Measurements from ENCODE around the gene SERINC2. TPM values are rescaled to one million over a fixed set of nuclear protein-coding genes. Genes with fewer than 3 reads are reported as not detected.
"Not testable (repeated sequence)": the region's sequence is repeated elsewhere in the genome, so short reads cannot be mapped to it uniquely, and the experiment has no call there.

SERINC2 gene
- total RNA-seq, 1 donor from 2014 or later, result 12.1 TPM

DNA sequence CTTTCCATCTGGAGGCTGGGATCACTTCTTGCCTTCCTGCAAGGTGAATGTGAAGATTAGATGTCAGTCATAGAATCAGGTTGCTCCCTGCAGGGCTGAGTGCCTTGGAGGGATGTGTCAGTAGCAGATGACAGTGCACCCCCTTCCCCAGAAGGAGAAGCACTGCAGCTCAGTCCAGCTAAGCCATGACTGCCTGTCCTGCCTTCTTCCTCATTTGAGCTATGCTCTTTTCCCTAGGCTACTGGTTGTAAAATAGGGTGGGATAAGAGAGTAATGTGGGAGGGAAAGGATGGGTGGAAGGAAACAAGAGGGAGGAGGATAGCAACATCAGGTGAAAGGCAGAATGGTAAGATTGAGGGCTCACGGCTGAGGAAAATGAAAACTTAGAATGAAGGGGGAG lies 29.0 kb upstream of the SERINC2 start:
- no peak for DNase-seq

DNA sequence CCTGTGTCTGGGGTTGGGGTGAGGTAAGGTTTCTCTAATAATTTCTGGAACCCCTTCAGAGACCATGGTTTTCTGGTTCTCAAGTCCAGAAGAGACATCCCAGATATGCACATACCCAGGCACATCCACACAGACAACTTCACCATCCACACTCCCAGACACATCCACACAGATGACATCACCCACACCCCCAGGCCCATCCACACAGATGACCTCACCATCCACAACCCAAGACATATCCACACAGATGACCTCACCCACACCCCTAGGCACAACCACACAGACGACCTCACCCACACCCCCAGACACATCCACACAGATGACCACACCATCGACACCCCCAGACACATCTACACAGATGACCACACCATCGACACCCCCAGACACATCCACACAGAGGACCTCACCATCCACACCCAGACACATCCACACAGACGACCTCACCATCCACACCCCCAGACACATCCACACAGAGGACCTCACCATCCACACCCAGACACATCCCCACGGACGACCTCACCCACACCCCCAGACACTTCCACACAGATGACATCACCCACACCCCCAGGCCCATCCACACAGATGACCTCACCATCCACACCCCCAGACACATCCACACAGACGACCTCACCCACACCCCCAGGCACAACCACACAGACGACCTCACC lies 26.3 kb upstream of the SERINC2 start:
- DNase-seq, result not testable (repeated sequence)

DNA sequence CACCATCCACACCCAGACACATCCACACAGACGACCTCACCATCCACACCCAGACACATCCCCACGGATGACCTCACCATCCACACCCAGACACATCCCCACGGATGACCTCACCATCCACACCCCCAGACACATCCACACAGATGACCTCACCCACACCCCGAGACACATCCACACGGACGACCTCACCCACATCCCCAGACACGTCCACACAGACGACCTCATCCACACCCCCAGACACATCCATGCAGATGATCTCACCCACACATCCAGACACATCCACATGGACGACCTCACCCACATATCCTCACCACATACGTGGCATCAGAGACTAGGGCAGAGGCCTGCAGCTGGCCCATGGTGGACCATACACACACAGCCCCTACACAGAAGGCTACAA lies 25.4 kb upstream of the SERINC2 start:
- DNase-seq, result no peak

DNA sequence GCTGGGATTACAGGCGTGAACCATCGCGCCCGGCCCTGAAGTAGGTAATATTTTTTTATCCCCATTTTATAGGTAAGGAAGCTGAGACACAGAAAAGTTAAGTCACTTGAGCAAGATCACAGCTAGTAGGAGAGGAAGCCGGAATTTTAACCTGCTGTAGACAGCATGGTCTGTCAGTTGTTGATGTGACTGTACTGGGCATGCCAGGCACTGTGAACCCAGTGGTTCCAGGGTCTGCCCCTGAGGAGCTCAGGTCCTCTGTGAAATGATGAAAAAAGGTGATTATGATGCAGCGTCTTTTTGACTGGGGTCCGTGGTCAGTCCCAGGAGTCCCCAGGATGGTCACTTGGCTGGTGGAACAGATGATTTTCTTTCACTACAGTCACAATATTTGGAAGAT lies 23.4 kb upstream of the SERINC2 start:
- no peak for DNase-seq

DNA sequence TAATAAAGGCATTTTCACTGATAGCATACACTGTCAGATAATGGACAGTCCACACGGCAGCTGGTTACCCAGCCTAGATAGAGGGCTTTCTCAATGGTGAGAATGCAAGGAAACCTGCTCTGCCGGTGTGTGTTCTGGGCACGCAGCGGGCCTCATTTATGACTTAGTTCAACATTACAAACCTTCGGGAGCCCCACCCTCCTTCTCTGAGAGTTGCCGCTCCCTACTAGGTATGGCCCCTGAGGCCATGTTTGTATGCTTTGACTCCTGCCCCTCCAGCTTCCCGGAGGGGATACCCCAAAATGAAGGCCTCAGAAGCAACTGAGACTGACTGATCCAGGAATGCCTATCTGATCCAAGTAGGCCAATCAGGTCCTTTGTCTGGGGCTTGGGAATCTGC lies 22.9 kb upstream of the SERINC2 start:
- peak; percentile 48 for DNase-seq

DNA sequence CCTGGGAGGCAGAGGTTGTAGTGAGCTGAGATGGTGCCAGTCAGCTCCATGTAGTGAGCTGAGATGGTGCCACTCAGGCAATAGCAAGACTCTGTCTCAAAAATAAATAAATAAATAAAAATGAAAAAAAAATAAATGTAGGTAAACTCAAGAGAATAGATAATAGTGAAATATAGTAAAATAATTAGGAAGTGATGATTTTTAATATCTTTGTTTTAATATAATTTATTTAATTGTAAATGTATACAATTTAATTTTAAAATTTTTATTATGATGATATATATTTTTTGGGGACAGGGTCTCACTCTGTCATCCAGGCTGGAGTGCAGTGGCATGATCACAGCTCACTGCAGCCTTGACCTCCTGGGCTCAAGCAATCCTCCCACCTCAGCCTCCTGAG lies 19.6 kb upstream of the SERINC2 start:
- no peak for DNase-seq

DNA sequence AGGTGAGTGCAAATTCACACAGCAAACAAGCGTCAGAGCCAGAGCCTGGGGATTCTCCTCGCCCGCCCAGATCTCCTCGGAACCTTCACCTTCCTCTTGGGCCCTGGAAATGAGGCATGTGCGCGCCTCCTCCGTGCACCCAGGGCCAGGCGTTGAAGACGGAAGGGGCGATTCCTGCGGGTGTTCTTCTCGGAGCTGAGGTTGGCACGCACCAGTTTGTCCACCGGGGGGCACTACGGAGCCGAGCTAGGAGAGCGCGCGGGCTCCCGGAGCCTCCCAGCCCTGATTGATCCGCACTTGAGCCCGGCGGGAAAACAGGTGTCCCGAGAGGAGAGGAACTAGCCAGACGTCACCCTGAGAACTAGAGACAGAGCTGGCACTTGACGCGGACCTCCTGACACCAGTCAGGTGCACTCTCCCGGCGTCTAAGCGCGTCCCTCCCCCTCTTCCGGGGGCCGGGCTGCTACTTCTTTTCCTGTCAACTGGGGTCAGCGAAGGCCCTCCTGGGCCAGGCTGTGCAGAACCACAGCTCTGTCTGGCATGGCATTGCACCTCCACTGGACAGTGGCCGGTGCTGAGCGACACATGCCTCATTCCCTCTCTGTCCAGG lies 18.3 kb upstream of the SERINC2 start:
- DNase-seq, result peak; percentile 95

DNA sequence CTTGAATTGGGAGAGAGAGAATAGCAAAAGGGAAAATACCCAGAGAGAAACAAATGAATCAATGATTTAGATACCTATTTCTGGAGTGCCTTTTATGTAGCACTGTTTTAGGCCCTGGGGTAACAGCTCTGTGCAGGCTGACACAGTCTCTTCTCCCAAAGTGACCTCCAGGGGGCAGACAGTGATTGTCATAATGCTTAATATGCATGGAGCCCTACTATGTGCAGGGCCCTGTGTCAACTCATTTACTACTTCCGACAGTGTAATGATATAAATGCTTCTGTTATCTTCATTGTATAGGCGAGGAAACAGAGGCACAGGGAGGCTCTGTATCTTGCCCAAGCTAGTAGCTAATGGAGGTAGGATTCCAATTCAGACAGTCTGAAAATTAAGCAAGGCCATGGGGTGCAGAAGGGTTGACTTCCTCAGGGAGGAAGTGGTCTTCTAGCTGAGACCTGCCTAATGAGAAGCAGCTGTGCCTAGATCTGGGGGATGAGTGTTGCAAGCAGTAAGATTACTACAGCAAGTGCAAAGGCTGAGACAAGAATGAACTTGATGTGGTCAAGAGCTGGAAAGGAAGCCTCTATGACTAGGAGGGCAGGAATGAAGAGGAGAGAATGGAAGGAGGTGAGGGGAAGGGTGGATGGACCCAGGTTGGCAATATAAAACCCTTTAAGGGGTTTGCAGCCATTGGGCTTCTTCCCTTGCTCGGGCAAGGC lies 16.2 kb upstream of the SERINC2 start:
- no peak for DNase-seq

DNA sequence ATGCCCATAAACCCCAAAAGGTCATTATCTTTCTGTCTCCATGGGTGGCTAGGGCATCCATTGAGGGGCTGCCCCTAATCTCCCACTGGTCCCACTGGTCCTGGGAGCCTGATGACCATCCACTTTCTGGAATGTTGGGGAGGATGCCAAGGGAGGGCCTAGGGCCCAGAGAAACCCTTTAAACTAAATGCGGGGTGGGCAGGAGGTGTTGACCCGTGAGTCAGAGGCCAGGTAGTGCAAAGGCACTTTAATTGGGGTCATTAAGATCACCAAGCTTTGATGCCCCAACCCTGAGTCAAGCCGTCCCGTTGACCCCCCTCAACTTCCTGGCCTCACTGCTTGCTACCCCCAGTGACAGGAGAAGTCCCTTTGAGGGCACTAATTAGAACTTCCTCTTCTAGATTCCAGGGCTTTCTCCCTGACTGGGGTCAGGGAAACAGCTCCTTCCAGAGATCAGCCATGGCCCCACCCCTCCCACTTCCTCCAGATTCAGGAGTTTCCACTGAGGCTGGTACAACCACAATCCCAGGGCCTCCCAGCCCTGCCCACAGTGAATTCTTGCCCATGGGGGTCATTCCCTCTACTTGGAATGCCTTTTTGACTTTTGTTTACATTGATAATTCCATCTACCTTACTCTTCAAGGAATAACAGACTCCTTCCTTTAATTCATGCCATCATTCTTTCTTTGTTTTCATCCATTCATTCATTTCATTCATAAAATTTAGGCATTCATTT lies 15.5 kb upstream of the SERINC2 start:
- DNase-seq, result no peak

DNA sequence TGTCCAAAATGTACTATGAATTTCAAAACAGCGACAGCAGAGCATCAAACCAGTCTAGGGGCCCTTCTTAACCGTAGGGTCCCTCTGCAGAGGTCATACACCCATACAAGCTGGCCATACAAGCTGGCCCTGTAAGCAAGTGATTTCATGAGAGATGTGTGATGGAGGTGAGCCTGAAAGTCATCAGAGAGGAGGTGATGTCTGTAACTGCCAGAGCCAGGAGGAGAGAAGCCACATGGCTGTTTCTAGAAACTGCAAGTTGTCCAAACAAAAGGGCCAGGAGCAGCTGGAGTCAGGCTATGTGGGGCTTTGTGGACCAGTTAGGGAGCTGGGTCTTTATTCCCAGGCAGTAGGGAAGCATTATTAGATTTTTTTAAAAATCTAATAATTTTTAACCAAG lies 14.8 kb upstream of the SERINC2 start:
- DNase-seq, result no peak

DNA sequence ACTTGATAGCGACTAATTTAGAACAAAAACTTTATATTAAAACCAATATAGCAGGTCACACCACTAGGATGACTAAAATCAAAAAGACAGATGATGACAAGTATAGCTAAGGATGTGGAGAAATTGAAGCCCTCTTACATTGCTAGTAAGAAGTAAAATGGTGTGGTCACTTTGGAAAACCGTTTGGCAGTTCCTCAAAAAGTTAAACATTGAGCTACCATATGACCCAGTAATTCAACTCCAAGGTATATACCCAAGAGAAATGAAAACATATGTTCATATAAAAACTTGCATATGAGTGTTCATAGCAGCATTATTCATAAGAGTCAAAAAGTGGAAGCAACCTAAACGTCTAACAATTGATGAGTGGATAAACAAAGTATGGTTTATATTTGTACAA lies 13.0 kb upstream of the SERINC2 start:
- no peak for DNase-seq

DNA sequence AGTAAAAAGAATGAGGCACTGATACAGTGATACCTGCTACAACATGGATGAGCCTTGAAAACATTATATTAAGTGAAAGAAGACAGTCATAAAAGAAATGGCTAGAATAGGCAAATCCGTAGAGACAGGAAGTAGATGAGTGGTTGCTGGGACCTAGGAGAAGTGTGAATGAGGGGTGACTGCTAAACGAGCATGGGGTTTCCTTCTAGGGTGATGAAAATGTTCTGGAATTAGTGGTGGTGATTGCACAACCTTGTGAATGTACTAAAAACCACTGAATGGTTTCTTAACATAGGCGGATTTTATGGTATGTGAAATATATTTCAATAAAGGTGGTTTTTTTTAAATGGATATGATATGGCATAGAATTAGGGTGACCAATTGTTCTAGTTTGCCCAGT lies 12.6 kb upstream of the SERINC2 start:
- no peak for DNase-seq

DNA sequence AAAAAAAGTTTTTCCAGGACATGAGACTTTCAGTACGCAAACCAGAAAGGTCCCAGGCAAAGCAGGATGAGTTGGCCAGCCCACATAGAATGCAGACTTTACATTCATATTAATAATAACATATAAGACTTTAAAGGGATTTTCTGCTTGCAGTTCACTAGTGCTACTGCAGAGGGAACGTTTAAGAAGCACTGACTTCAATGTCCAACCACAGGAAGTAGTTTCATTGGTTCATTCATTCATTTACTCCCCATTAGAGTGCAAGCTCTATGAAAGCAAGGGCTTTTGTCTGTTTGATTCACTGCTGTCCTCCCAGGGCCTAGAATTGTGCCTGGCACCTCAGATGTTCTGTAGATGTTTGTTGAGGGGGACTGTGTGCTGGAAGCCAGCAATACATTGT lies 11.8 kb upstream of the SERINC2 start:
- DNase-seq, result no peak

DNA sequence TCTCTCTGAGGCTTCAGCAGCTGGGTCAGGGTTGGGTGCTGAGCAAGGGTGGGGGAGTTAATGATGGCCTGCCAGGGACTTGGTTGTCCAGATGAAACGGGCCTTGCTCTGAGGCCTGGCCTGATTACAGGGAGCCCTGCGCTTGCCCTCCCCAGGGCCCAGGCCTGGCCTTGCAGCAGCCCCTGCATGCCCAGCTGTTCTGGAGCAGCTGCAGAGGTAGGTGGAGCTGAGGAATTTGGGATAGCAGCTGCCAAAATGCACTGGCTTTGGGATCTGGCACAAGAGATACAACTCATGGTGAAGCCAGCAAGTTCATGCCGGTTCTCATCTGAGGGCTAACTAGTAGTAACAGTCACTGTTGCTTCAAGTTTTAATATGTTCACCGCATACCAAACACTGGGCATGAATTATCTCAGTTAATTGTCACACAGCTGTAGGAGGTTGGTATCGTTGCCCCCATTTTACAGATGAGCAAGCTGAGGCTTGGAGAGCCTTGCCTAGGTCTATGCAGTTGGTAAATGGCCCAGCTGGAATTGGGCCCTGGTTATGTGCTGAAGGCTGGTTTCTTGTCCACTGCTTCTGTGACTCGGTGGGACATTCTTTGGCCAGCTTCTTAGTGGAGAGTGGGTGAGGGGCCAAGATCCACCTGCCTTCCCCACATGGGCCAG lies 7.3 kb upstream of the SERINC2 start:
- peak; percentile 93 for DNase-seq

DNA sequence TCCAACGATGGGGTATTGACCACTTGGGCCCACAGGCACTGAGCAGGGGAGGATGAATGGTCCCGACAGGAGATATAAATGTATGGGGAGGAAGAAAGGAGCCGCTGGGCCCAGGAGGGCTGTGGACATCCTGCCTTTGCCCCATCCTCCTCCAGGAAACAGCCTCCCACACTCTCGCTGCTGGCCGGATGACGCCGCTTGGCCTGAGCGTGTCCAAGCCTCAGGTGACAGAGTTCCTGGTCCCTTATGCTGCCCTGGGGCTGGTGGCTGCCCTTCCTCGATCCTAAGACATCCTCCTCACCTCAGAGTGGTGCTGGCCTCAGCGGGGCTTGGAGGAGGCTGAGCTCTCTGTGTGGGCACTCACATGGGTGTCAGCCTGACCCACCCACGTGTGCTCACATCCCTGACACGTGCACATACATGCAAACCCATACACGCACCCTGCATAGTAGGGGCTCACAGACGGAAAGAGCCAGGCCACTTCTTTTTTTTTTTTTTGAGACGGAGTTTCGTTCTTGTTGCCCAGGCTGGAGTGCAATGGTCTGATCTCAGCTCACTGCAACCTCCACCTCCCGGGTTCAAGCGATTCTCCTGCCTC lies 5.9 kb upstream of the SERINC2 start:
- no peak for DNase-seq

DNA sequence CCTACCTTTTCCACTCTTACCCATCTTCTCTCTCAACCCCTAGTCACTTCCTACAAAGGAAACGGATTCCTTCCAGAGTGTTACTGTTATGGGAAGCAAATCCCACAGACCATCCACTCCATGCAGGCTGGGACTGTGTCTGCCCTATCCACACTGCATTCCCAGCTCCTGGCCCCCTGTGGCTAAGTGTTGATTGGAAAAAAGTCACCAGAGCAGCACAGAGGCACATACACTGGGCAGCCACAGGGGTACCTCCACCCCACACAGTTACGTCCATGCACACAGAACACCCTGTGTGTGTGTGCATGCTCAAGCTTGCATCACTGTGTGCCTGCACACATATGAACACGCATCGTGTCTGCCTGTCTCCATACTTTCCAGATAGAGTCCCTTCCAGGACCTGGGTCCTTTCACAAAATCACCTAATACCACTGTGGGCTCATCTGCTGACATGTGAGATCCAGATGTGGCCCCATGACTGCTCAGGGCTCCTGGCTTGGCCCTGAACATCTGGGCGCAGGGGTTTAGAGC lies 4.2 kb upstream of the SERINC2 start:
- DNase-seq, result no peak

DNA sequence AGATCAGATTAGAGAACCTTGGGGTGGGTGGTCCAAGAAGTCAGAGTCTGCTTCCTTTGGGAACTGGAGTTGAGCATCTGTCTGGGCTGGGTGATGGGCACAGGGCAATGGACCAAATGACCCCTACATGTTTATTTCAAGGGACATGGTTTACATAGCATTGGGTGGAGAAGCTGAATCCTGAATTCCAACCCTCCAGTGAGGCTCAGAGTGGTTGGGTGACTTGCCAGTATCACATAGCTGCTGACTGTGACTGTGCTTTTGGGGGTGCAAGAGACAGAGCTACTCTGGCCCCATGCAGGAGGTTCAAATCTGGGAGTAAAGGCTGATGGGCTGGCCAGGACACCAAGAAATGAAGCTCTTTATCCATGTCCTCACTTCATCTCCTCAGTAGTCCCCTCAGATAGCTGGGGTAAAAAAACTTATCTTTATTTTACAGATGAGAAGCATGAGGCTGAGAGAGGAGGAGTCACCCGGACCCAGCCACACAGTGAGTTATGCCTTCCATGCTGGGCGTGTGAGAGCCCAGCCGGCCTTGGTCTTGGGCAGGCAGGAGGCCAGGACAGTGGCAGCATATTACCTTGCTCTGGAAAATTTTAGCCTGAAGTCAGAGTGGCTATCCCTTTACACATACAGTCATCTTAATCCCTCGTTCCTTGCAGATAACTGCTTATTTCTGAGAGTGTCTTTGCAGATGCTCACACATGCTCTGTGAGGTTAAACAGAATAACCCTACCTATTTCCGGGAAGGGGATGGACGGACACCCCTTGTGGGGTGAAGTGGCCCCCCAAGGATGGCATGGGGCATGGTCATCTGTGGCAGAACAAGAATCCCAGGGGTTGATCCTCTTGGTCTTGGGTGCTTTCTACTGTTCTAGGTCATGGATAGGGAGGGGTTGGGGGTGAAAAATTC lies 2.8 kb upstream of the SERINC2 start:
- no peak for DNase-seq

DNA sequence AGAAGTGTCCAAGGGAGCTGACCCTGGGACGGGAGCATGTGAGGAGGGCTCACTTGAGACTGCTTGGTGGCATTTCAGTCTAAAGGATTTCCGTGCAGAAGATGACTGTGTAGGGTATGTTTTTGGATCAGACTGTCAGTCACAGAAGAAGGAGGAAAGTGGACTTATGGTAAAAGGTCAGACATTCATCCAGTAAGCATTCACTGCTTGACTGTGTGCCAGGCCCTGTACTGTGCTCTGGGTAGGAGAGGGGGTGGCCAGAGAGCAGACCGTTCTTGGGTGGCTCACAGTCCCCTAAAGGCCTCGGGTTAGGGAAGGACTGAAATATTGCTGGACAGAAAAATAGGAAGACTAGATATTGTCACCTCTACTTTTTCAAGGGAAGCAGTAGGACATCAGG lies 2.1 kb upstream of the SERINC2 start:
- no peak for DNase-seq

DNA sequence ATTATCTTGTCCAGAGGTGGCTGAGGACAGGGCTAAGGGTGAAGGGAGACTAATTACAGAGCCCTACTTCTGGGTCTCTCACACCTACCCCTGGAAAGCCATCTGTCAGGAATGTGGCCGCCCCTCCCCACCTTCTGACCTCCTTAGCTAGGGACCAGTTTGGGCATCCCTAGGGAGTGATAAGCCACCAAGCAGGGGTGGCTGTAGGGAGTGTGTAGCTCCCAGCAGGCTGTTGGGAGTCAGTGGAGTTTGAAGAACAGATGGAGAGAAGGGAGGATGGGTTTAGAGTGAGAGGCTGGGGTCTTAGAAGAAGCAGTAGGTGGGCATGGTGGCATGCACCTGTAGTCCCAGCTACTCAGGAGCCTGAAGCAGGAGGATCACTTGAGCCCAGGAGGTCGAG lies 808 bp upstream of the SERINC2 start:
- no peak for DNase-seq

DNA sequence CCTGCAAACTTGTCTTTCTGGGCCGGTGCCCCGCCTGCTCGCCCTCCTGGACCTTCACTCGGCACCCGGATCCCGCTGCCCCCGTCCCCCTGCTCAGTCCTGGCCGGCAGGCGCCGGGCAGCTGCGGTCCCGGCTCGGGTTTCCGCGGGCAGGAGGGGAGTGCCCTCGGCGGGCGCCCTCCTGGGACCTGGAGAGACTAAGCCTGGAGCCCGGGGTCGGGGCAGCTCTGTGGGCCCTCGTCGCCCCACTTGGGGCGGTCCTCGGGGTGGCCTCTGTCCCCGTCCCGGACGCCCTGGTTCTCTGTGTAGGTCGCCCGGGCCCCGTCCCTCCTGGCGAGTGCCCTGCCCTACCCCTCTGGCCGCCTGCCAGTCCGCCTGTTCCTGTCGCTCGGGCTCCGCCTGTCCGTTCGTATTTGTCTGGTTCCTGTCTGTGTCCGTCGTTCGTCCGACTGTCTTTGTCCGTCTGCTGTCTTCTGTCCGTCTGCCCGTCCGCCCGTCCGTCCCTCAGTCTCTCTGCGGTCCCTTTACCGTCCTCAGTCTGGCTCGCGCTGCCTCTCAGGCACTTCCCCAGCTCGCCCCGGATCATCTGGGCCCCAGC lies 490 bp downstream of the SERINC2 start:
- DNase-seq, result peak; percentile 91
